Transverse colon (tissue), 3 donors: Measurements from ENCODE around the gene CDKL5.

Experiments used
- POLR2A ChIP-seq: fragments of 450-650 bp; IDR thresholded peaks from one replicate; pipeline ENCODE4 v1.6.1; 2016; ENCODE audit warnings: antibody characterized with exemption, mild to moderate bottlenecking, moderate library complexity
- POLR2AphosphoS5 ChIP-seq, 3 donors: sonication (generic); formaldehyde crosslinking; IDR thresholded peaks; one replicate each; pipeline ENCODE4 v1.6.1; 2016; ENCODE audit warnings: antibody characterized with exemption in 3 of 3

DNA sequence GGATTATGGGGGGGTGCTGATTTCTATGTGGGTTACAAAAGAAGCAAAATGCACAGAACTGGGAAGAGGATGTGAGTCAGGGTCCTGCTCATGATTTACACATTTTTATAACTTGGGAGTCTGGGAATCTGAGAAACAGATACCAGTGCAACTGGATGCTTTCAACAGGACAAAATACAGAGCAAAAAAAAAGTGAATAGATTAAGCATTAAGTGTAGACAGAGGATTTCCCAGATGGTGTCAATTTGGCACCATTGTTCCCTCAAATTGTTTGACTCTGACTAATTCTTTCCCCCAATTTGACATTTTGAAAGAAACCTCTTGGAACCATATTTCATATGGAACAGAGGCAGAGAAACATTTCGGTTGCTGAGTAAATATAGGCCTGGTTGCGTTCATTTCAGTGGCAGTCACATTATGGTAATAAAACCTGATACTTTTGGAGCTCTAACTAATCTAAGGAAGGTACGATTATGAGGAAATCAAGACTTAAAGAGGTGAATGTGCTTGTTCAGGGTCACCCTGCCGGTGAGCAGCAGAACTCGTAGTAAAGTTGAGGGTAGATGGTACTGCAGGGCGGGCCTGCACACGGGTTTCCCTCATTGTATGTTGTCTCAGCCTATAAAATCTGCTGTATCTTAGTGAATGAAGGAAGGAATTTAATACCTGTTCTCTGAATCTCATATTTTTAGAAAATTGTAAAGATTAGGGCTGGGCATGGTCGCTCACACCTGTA lies 18.7 kb upstream of the CDKL5 start:
- TF ChIP-seq POLR2AphosphoS5 (IDR thresholded peaks at IDR 0.05) (no peak), POLR2A (no peak)
